ENCODE data around the gene ASIC1. TPM values are rescaled to one million over a fixed set of nuclear protein-coding genes. Genes with fewer than 3 reads are reported as not detected.

The ASIC1 gene
- polyA plus RNA-seq, 3 donors, result not detected

DNA sequence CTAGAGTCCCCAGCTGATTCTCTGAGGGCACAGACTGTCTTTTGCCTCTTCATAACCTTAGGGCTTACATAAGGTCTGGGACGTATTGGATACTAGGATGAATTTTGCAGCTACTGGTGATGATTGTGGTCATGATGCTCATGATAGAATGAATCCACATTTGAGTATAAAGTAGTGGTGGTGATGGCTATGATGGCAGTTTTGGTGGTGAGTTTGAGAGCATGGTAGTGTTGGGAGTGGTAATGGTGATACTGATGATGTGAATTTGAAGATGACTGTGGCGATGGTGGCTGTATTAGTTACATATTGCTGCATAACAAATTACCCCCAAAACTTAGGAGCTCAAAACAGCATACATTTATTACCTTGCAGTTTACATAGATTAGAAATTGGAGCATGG, 14.1 kb upstream of the ASIC1 start:
- Mint-ChIP-seq H3K4me1 (peaks cover 16% of the 10 kb centered on the region), H3K27me3 (ENCODE audit: low read depth in 3 of 3) (peaks cover 2 to 20% (median 12%) of the 10 kb centered on the region in 3 donors), H3K27ac (no peak overlapping the region), H3K9me3 (peaks cover 0 to 2% (median 0%) of the 10 kb centered on the region in 7 donors), H3K4me3 (no peak overlapping the region), H3K36me3 (no peaks in the 10 kb centered on the region)
- TF ChIP-seq, protein P1, sequence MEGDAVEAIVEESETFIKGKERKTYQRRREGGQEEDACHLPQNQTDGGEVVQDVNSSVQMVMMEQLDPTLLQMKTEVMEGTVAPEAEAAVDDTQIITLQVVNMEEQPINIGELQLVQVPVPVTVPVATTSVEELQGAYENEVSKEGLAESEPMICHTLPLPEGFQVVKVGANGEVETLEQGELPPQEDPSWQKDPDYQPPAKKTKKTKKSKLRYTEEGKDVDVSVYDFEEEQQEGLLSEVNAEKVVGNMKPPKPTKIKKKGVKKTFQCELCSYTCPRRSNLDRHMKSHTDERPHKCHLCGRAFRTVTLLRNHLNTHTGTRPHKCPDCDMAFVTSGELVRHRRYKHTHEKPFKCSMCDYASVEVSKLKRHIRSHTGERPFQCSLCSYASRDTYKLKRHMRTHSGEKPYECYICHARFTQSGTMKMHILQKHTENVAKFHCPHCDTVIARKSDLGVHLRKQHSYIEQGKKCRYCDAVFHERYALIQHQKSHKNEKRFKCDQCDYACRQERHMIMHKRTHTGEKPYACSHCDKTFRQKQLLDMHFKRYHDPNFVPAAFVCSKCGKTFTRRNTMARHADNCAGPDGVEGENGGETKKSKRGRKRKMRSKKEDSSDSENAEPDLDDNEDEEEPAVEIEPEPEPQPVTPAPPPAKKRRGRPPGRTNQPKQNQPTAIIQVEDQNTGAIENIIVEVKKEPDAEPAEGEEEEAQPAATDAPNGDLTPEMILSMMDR (IDR thresholded peaks at IDR 0.05), result no peak
- intact Hi-C loops (cut with micrococcal nuclease), result no loop called here
- Histone ChIP-seq H3K4me2 (replicated peaks; ENCODE audit: extremely low read depth, low read length, poor library complexity, severe bottlenecking) (no peak overlapping the region), H3K4me1 (ENCODE audit: control insufficient read depth in 1 of 2, insufficient read depth in 2 of 2, low read length in 2 of 2) (peaks cover 3% of the 10 kb centered on the region in 2 donors), H2AFZ (ENCODE audit: insufficient read depth, low read depth, low read length, poor library complexity, severe bottlenecking) (no peak overlapping the region), H3K36me3 (replicated peaks in 1 of 2; ENCODE audit: control insufficient read depth in 1 of 2, insufficient read depth in 2 of 2, low read length in 2 of 2) (no peaks in the 10 kb centered on the region), H3K79me2 (ENCODE audit: insufficient read depth, low read length) (no peaks in the 10 kb centered on the region), H3K9me3 (replicated peaks in 1 of 2; ENCODE audit: control insufficient read depth in 1 of 2, insufficient read depth in 1 of 2, low read length in 2 of 2) (no peaks in the 10 kb centered on the region), H3K27me3 (ENCODE audit: control insufficient read depth in 2 of 2, insufficient read depth in 2 of 2, low read length in 2 of 2) (no peaks in the 10 kb centered on the region), H3K27ac (ENCODE audit: low read depth in 1 of 2, low read length in 2 of 2) (no peak overlapping the region), H3K4me3 (replicated peaks in 1 of 3; ENCODE audit: low read depth in 2 of 3, low read length in 3 of 3) (no peak overlapping the region), H4K20me1 (ENCODE audit: insufficient read depth, low read length) (no peaks in the 10 kb centered on the region), H3K9ac (ENCODE audit: insufficient read depth, low read length, poor library complexity, severe bottlenecking) (no peak overlapping the region)
- DNase-seq, result no peak
- WGBS (ENCODE audit: insufficient coverage), result 100% methylated on average over 1 of the region's 2 CpGs

DNA sequence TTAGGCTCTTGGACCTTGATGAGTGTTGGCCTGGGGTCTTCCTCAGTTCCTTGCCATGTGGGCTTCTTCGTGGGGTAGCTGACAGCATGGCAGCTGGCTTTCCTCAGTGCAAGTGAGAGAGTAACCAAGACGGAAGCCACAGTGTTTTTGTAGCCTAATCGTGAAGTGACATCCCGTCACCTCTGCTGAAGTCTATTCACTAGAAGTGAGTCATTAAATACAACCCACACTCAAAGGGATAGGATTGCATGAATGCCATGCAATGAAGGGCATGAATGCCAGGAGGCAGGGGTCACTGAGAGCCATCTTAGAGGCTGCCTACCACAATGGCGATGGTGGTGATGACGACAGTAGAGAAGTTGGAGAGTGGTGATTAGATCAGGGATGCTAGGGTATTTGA, 13.5 kb upstream of the ASIC1 start:
- no peak overlapping the region for H2AFZ ChIP-seq (ENCODE audit: insufficient read depth, low read depth, low read length, poor library complexity, severe bottlenecking)
- H3K4me3 ChIP-seq (replicated peaks in 1 of 3; ENCODE audit: low read depth in 2 of 3, low read length in 3 of 3), result no peak overlapping the region
- no peak overlapping the region for H3K27ac ChIP-seq (ENCODE audit: low read depth in 1 of 2, low read length in 2 of 2)
- H3K9ac ChIP-seq (ENCODE audit: insufficient read depth, low read length, poor library complexity, severe bottlenecking), result no peak overlapping the region
- H3K9me3 ChIP-seq (replicated peaks in 1 of 2; ENCODE audit: control insufficient read depth in 1 of 2, insufficient read depth in 1 of 2, low read length in 2 of 2), result no peaks in the 10 kb centered on the region
- no peak overlapping the region for H3K4me2 ChIP-seq (replicated peaks; ENCODE audit: extremely low read depth, low read length, poor library complexity, severe bottlenecking)
- no peaks in the 10 kb centered on the region for H3K36me3 ChIP-seq (replicated peaks in 1 of 2; ENCODE audit: control insufficient read depth in 1 of 2, insufficient read depth in 2 of 2, low read length in 2 of 2)
- WGBS (ENCODE audit: insufficient coverage), result 87% methylated on average over 4 of the region's 6 CpGs
- TF ChIP-seq, protein P1 (IDR thresholded peaks at IDR 0.05), result no peak
- peaks cover 13% of the 10 kb centered on the region for H3K4me1 Mint-ChIP-seq
- no peaks in the 10 kb centered on the region for H3K79me2 ChIP-seq (ENCODE audit: insufficient read depth, low read length)
- no peaks in the 10 kb centered on the region for H3K36me3 Mint-ChIP-seq
- no peak overlapping the region for H3K27ac Mint-ChIP-seq
- H4K20me1 ChIP-seq (ENCODE audit: insufficient read depth, low read length), result no peaks in the 10 kb centered on the region
- H3K4me1 ChIP-seq (ENCODE audit: control insufficient read depth in 1 of 2, insufficient read depth in 2 of 2, low read length in 2 of 2), result no peaks in the 10 kb centered on the region
- no peak overlapping the region for H3K4me3 Mint-ChIP-seq
- DNase-seq, result no peak
- H3K9me3 Mint-ChIP-seq, result peaks cover 0 to 2% (median 0%) of the 10 kb centered on the region in 7 donors
- H3K27me3 Mint-ChIP-seq (ENCODE audit: low read depth in 3 of 3), result peaks cover 2 to 21% (median 12%) of the 10 kb centered on the region in 3 donors
- no peaks in the 10 kb centered on the region for H3K27me3 ChIP-seq (ENCODE audit: control insufficient read depth in 2 of 2, insufficient read depth in 2 of 2, low read length in 2 of 2)
- intact Hi-C loops (cut with micrococcal nuclease), result no loop called here

Data from CD14-positive monocyte (primary cell).